SU-DHL-6 (cell line): ENCODE results near the gene CMTR2.

Experiments
- CTCF ChIP-seq: fragments of 200-600 bp; sonication (generic); IDR thresholded peaks from one replicate; pipeline ENCODE4 v1.5.1; 2017; ENCODE audit warnings: antibody characterized with exemption, mild to moderate bottlenecking, low read length, moderate library complexity; ENCODE audit not compliant: insufficient read depth, poor library complexity, severe bottlenecking
- EZH2phosphoT487 ChIP-seq: fragments of 200-600 bp; sonication (generic), shearing (Covaris generic); conservative IDR thresholded peaks from 2 replicates; pipeline ENCODE4 v1.6.1; 2018; ENCODE audit warnings: mild to moderate bottlenecking, antibody characterized with exemption, low read length, moderate library complexity, mixed read lengths

- TF ChIP-seq CTCF (no peak), EZH2phosphoT487 (no peak)
Observed at GRCh38 chr16:71295950-71296349, 6.7 kb upstream of the CMTR2 start.
